GM21526 (cell line): ENCODE results near the gene TMEM223.
A peak's percentile ranks its signal among the peaks of the same experiment; 100 is the strongest.
"Not testable (repeated sequence)": the region's sequence is repeated elsewhere in the genome, so short reads cannot be mapped to it uniquely, and the experiment has no call there.

Experiments used
- ATAC-seq: cut with Tn5 transposase; IDR thresholded peaks from one replicate; pipeline ENCODE4 v1.9.1; 2021; ENCODE audit warnings: moderate library complexity; ENCODE audit not compliant: unreplicated experiment, low FRiP score

TMEM223 gene

GRCh38 chr11:62755086-62755615, 36.7 kb downstream of the TMEM223 start:
- no peak for ATAC-seq

DNA sequence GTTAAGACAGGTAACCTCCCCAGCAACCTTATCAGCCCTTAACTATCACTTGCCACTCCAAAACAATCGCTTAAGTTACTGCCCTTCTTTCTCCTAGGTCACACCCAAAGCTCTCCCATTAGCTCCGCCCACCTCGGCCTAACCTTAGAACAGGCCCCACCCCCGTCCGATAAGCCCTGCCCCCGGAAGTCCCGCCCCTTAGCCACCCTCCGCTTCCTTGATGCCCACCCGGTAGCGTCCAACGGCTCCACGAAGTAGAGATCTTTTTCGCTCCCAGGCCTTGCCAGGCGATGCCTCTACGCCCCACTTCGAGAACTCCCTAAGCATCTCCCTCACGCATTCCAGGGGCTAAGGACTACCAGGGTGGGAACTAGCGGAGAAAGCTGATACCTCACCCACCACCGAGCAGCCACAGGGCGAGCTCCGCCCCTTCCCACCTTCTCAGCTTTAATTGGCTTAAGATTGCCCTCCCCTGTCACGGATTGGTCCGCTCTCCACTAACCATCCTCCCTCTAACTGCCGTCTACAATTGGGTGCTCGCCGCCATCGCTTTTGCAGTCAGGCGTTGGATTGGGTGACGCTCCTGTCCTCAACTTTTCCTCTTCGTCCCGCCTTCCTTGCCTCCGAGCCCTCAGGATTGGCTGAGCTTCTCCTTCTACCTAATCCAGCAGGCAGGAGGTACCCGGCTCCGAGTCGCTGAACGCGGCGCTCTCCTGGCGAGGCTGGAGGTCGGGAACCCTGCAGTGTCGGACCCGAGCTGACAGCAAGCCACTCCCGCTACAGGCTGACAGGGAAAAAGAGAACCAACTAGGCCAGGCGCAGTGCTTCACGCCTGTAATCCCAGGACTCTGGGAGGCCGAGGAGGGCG, 37.8 kb downstream of the TMEM223 start, which contains the start of gene ZBTB3:
Gene ZBTB3 (minus strand): TSS at position 425 of the 868 bp plus-strand sequence. CDS start 496 bp downstream, outside the sequence.
- peak; percentile 86 for ATAC-seq

- ATAC-seq = peak; percentile 6
These were observed 38.6 kb downstream of the TMEM223 start for GRCh38 chr11:62752994-62753735.

- no peak for ATAC-seq
These were observed 39.5 kb downstream of the TMEM223 start for GRCh38 chr11:62752177-62752785.

DNA sequence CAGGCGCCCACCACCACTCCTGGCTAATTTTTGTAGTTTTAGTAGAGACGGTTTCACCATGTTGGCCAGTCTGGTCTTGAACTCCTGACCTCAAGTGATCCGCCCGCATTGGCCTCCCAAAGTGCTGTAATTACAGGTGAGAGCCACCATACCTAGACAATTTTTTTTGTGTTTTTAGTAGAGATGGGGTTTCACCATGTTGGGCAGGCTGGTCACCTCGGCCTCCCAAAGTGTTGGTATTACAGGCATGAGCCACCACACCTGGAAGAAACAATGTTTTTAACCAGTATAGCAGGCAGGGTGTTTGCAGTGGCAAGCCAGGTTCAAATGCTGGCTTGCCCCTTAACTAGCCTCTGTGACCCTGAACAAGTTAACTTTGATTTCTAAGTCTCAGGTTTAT, 41.9 kb downstream of the TMEM223 start:
- not testable (repeated sequence) for ATAC-seq

DNA sequence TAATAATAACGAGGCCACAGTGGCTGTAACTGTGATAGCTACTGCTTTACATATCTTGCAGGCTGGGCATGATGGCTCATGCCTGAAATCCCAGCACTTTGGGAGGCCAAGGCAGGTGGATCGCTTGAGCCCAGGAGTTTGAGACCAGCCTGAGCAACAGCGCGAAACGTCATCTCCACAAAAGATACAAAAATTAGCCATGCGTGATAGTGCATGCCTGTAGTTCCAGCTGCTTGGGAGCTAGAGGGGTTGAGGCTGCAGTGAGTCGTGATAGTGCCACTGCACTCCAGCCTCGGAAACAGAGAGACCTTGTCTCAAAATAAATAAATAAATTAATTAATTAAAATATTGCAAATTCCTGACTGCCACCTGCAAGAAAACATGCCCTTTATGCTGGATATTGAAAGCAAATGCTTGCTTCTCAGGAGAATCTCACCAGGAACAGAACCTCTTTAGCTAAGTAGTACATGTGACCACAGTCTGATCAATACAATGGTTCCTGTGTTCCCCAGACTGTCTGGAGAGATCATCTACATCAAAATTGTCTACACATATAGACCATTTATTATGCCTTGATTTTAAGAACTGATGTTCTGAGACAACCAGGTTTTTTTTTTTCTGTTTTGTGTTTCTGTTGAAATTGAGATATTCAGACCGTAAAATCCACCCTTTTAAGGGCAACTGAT, 44.2 kb downstream of the TMEM223 start:
- no peak for ATAC-seq
